Fibroblast of lung (primary cell): ENCODE results near the gene ABCA9.

Source experiments
- EZH2 ChIP-seq: IDR thresholded peaks from 2 replicates; pipeline ENCODE4 v1.5.1; 2012; ENCODE audit warnings: low read length, control low read depth, mild to moderate bottlenecking; ENCODE audit errors: missing control alignments
- TF ChIP-seq, protein P1 (sequence below), 2 donors: IDR thresholded peaks in 1 of 2; conservative IDR thresholded peaks in 1 of 2; 1 replicate in 1 of 2; 2 replicates in 1 of 2; pipeline ENCODE4 v1.5.1; 2011 to 2012; ENCODE audit warnings: low read length in 2 of 2, control low read depth in 1 of 2, inconsistent platforms in 1 of 2, low read depth in 1 of 2, mild to moderate bottlenecking in 1 of 2

DNA sequence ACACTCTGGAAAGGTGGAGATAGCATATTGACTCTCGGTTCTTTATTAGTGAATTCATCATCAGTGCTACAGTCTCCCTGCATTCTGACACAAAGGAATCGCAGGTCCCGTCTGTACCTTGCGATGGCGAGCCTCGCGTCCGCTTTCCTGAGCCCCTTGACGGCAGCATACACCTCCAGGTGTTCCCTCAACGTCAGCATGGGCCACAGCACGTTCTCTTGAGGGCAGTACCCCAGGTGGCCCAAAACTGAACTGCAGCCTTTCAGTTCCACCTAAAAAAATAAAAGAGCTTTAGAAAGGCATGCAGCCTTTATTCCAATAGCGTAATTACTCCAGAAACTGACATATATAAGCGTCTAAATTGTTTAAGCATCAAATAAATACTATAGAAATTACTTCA, 24.2 kb upstream of the ABCA9 start:
- TF ChIP-seq EZH2, result no peak
- TF ChIP-seq, protein P1, sequence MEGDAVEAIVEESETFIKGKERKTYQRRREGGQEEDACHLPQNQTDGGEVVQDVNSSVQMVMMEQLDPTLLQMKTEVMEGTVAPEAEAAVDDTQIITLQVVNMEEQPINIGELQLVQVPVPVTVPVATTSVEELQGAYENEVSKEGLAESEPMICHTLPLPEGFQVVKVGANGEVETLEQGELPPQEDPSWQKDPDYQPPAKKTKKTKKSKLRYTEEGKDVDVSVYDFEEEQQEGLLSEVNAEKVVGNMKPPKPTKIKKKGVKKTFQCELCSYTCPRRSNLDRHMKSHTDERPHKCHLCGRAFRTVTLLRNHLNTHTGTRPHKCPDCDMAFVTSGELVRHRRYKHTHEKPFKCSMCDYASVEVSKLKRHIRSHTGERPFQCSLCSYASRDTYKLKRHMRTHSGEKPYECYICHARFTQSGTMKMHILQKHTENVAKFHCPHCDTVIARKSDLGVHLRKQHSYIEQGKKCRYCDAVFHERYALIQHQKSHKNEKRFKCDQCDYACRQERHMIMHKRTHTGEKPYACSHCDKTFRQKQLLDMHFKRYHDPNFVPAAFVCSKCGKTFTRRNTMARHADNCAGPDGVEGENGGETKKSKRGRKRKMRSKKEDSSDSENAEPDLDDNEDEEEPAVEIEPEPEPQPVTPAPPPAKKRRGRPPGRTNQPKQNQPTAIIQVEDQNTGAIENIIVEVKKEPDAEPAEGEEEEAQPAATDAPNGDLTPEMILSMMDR (conservative IDR thresholded peaks at IDR 0.05 in 1 of 2, IDR thresholded peaks at IDR 0.05 in 1 of 2; ENCODE audit: low read depth in 1 of 2, low read length in 2 of 2), result peak; percentile 19 to 33
